ENCODE measurements around the gene ARID1B. TPM values are rescaled to one million over a fixed set of nuclear protein-coding genes. Genes with fewer than 3 reads are reported as not detected.

Gene ARID1B
- total RNA-seq, 4 donors from 2014 or later = 25.2 to 103 (median 59.5) TPM

DNA sequence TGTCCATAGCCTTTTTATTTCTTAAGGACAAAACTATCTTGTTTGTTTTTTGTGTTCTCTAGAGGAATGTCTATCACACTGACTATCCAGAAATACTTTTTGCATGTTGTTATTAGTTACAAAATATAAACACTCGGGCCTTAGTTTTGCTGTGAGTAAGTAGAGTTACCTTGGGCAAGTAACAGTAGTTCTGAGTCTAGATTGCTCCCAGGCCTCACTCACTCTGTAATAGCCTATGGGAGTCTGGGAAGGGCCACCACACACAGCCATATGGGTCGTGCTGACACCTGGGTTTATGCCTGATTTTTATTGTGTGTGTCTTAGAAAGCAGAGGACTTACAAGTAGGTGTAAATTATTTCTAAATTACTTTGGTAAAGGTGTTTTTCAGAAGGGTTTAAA, 360.3 kb downstream of the ARID1B start:
- no peak overlapping the region for H3K4me3 ChIP-seq
- 77 to 92% methylated on average over 2 of the region's 2 CpGs for WGBS, 2 donors
- TF ChIP-seq CTCF (IDR thresholded peaks at IDR 0.05) = no peak
- TF ChIP-seq POLR2A (IDR thresholded peaks at IDR 0.05) = no peak
- H3K4me1 ChIP-seq = peaks cover 0 to 12% (median 0%) of the 10 kb centered on the region in 3 donors
- H3K9me3 ChIP-seq = no peaks in the 10 kb centered on the region
- intact Hi-C loops (cut with DNase I) = no loop called here
- H3K27ac ChIP-seq = no peak overlapping the region
- DNase-seq = no peak
- H3K27me3 ChIP-seq = no peaks in the 10 kb centered on the region
- H3K36me3 ChIP-seq = peaks cover 0 to 95% (median 5%) of the 10 kb centered on the region in 3 donors

DNA sequence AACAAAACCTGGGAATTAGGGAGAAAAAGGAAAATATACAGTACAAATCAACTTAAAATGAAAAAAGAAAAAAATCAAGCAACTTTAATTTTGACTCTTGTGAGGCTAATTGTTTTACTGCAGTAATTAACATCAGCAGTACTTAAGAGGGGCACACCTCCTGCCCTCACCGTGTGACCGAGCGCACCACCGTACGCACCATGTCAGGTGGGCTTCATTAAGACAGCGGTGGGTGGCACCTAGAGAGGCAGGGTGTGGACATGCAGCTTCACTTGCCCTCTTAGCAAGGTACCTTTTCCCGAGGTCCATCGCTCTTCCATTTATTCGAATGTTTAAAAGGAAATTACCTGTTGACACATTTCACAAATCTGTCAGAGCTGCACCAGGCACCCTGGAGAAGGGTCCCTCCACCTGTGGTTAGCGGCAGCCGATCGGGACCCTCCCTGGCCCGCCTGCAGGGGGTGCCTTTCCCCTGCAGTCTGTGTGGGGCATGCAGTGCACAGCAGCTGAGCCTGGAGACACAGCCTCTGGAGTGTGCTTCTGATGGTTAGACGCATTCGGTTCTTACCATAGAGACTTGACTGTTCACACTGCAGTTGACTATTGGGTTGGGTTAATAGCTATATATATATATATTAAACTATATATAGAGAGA, 362.0 kb downstream of the ARID1B start:
- no peak overlapping the region for H3K4me3 ChIP-seq
- peaks cover 0 to 82% (median 0%) of the 10 kb centered on the region in 3 donors for H3K36me3 ChIP-seq
- intact Hi-C loops (cut with DNase I) = no loop called here
- no peaks in the 10 kb centered on the region for H3K9me3 ChIP-seq
- no peak overlapping the region for H3K27ac ChIP-seq
- DNase-seq = no peak
- H3K27me3 ChIP-seq = no peaks in the 10 kb centered on the region
- no peak for TF ChIP-seq POLR2A (IDR thresholded peaks at IDR 0.05)
- TF ChIP-seq CTCF (IDR thresholded peaks at IDR 0.05) = no peak
- WGBS, 2 donors = 90 to 92% methylated on average over 15 of the region's 15 CpGs
- H3K4me1 ChIP-seq = peaks cover 0 to 21% (median 4%) of the 10 kb centered on the region in 3 donors

DNA sequence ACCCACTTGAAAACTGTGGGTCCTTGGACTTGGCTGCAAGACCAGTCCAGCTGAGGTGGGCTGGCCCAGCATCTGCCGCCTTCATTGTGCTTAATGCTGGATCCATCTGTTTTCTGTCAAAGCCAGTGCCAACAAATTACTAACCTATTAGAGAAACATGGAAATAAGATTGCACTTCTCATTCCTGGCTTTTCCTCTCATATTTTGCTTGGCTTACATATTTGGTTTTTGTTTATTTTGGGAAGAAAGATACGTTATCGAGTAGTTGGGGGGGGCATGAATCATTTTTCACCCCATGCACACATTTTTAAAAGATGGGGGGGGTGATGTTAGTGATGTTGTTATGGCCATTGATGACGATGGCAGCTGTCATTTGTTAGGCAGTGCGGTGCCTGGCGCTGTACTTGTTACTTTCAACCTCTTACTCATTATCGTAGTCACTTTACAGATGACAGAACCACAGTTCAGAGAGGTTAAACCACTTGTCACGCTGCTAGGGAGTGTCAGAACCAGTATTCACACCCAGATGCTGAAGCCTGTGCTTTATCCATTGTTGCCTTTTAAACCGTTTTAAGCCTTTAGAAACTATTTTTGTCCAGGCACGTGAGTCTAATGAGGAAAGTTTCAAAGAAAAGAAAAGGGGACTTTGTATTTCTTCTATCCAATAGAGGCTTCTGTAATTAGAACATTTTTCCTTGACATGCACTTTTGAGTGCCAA, 366.2 kb downstream of the ARID1B start:
- DNase-seq = no peak
- Histone ChIP-seq H3K4me1 (peaks cover 0 to 44% (median 10%) of the 10 kb centered on the region in 3 donors), H3K27ac (peak overlapping the region in 3 of 4 donors; percentile 2 to 43 (median 17)), H3K27me3 (no peaks in the 10 kb centered on the region), H3K4me3 (peak overlapping the region in 1 of 4 donors; percentile 14), H3K36me3 (peaks cover 0 to 41% (median 0%) of the 10 kb centered on the region in 3 donors), H3K9me3 (no peaks in the 10 kb centered on the region)
- WGBS, 2 donors = 54 to 59% methylated on average over 10 of the region's 10 CpGs
- intact Hi-C loops (cut with DNase I) = no loop called here
- no peak for TF ChIP-seq CTCF (IDR thresholded peaks at IDR 0.05)
- no peak for TF ChIP-seq POLR2A (IDR thresholded peaks at IDR 0.05)

DNA sequence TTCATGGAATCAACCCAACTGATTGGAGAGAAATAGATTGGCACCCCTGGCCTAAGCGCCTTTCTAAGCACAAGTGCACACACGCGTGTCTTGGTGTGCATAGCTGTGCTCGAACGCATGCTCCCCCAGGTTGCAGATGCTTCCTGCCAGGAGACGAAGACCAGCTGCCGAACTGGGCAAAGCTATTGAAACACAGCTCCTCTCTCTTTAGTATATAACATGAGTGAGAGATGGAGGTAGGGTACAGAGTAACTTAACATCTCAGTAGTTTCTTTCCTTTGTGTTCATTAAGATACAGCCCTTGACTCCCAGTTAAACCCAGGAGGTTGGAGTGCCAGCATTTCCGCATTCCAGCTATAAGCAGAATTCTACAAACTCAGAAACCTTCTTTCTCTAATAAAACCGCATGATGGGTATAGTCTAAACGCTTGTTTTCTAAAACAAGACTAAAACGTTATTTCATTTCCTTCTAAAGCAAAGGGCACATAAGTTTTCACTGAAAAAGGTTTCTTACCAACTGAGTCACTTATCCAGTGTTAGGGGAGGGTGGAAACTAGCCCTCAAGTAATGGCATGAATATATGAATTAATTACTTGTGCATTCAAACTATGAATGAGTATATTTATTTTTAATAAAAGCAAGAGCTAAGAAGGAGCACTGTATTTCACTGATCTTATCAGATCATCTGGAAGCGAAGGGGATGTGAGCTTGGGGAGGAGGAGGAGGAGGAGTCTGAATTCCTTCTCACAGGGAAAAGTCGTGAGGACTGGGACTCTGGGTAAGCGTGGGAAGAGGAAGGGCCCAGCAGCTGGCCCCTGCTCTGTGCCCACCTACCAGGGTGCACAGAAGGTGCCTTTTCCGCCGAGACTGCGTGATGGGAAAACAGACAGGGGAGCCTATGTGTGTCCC, 367.0 kb downstream of the ARID1B start:
- TF ChIP-seq POLR2A (IDR thresholded peaks at IDR 0.05) = no peak
- TF ChIP-seq CTCF (IDR thresholded peaks at IDR 0.05) = no peak
- Histone ChIP-seq H3K4me3 (no peak overlapping the region), H3K4me1 (peaks cover 0 to 52% (median 18%) of the 10 kb centered on the region in 3 donors), H3K27ac (peak overlapping the region in 2 of 4 donors; percentile 2 to 43), H3K27me3 (no peaks in the 10 kb centered on the region), H3K36me3 (peaks cover 0 to 44% (median 0%) of the 10 kb centered on the region in 3 donors), H3K9me3 (no peaks in the 10 kb centered on the region)
- no peak for DNase-seq
- 76 to 79% methylated on average over 17 of the region's 17 CpGs for WGBS, 2 donors
- intact Hi-C loops (cut with DNase I) = no loop called here
